RWPE1 (cell line): Measurements from ENCODE around the gene ZNF283.

Source experiments
- CTCF ChIA-PET: fragments of 350-600 bp; sonication (Branson Sonifier 250); formaldehyde crosslinking; extraction: SDS; loops from one replicate; lab custom pipeline; 2021; lab: Yijun Ruan, JAX
- POLR2A ChIA-PET: fragments of 400-600 bp; formaldehyde crosslinking; extraction: SDS; loops from one replicate; lab custom pipeline; 2020; ENCODE audit warnings: antibody characterized with exemption; ENCODE audit not compliant: low non-redundant PET; lab: Yijun Ruan, JAX
- DNase-seq: peaks from one replicate; pipeline ENCODE4 v3.0.0; 2012; ENCODE audit warnings: low spot score
- H3K27ac ChIP-seq: fragments of 450-650 bp; 2 replicates; pipeline ENCODE4 v1.5.1; 2017
- CTCF ChIP-seq: fragments of 450-650 bp; conservative IDR thresholded peaks from 2 replicates; pipeline ENCODE4 v1.5.1; 2017; ENCODE audit warnings: low read depth, mild to moderate bottlenecking

ZNF283 gene

GRCh38 chr19:43806848-43807247 is 20.3 kb upstream of the ZNF283 start:
- no peak for TF ChIP-seq CTCF
- CTCF ChIA-PET = interaction anchor here (0.6 to 0.7 kb wide), 3 partner anchors 14 to 385 kb away, joined by 3 read pairs; no protein-coding TSS in a partner anchor

DNA sequence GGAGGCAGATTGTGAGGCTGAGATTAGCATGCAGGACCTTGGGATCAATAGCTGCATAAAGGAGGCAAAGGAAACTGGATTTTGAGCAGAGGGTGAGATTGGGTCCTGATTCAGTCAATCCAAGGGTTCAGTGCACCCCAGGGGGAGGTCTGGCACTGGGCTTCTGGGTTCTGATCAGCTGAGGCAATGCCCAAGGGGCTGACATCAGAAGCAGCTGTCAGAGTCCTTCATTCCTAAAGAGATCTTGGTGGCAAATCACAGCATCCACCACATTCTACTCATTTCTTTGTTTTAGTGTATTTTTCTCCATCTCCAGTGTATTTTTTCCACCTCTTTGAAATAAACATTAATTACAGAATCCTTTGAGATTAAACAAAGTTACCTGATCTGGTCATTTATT is 19.5 kb upstream of the ZNF283 start:
- no peak for TF ChIP-seq CTCF
- no peak for DNase-seq
- ChIA-PET POLR2A (no interaction called here), CTCF (interaction anchor here (0.6 to 0.7 kb wide), 3 partner anchors 14 to 384 kb away, joined by 3 read pairs; no protein-coding TSS in a partner anchor)
- no peak overlapping the region for H3K27ac ChIP-seq

More at GRCh38 chr19:43806848-43807247, 20.3 kb upstream of the ZNF283 start:
- no peak overlapping the region for H3K27ac ChIP-seq
- POLR2A ChIA-PET = no interaction called here
- no peak for DNase-seq

DNA sequence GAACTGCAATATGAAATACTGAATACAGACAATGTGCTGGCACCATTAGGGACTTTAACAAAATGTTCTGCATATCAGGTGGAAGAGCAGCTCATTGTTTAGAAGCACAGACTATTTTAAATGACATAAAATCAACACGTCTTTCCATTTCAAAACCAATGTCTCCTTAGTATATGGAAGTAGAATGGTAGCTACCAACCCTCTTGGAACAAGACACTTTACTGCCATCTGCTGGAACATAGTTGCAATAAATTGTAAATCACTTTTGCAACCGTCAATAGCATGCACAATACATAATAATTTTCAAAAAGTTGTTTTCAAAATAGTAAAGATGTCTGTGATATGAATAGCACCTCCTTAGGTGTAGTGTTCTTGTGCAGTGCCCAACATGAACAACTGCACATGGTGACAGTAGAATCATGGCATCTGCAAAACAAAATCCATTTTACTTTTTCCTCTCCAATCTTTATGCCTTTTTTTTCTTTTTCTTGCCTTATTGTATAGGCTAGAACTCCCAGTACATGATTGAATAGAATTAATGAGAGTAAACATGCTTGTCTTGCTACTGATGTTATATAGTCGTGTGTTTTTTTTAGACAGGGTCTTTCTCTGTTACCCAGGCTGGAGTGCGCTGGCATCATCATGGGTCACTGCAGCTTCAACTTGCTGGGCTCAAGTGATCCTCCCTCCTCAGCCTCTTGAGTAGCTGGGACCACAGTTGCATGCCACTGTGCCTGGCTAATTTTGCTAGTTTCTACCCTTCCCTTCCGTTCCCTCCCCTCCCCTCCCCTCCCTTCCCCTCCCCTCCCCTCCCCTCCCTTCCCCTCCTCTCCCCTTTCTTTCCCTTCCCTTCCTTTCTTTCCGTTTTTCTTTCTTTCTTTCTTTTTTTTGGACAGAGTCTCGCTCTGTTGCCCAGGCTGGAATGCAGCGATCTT is 17.1 kb upstream of the ZNF283 start:
- CTCF ChIA-PET = interaction anchor here (0.5 to 1.6 kb wide), 12 partner anchors 10 to 805 kb away, joined by 3 to 17 read pairs (median 4); no protein-coding TSS in a partner anchor

DNA sequence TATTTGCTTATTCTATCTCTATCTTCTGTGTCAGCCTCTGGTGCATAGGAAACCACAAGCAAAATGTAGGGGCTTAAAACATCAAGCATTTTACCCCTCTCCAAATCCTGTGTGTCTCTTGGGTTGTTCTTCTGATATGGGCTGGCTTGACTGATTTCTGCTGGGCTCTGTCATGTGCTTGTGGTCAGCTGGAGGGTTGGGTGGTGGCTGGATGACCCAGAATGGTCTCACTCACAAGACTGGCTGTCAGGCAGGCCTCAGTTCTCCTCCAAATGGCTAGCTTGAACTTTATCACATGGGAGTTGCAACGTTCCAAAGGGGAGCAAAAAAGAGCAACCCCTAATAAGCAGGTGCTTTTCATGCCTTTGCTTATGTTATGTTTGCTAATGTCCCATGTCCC is 15.3 kb upstream of the ZNF283 start:
- no peak for TF ChIP-seq CTCF
- CTCF ChIA-PET = interaction anchor here (0.8 kb wide), 1 partner anchor 764 kb away, joined by 3 read pairs; no protein-coding TSS in a partner anchor
- POLR2A ChIA-PET = no interaction called here

More for the DNA sequence above, 17.1 kb upstream of the ZNF283 start:
- TF ChIP-seq CTCF = peak; percentile 69
- peak; percentile 35 for DNase-seq
- no peak overlapping the region for H3K27ac ChIP-seq
- POLR2A ChIA-PET = no interaction called here

GRCh38 chr19:43812259-43812658 is 14.9 kb upstream of the ZNF283 start:
- no peak for TF ChIP-seq CTCF
- no peak for DNase-seq
- ChIA-PET CTCF (no interaction called here), POLR2A (no interaction called here)
- H3K27ac ChIP-seq = no peak overlapping the region

More for the DNA sequence above, 15.3 kb upstream of the ZNF283 start:
- no peak for DNase-seq
- H3K27ac ChIP-seq = no peak overlapping the region

DNA sequence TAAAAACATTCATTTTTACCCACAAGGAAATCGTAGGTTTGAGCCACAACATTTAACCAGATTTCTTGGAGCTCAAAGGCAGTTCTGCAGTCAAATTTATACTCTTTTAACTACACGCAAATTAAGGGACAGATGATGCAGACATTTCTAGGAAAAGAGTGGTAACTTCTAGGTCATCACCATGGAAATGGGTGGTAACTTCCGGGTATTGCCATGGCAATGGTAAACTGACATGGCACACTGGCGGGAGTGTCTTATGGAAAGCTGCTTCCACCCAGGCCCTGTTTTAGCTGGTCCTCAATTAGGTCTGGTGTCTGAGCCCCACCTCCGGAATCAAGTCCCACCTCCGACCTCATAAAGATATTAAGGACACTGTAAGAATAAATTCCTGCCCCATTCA is 14.4 kb upstream of the ZNF283 start:
- ChIA-PET CTCF (no interaction called here), POLR2A (no interaction called here)
- no peak for TF ChIP-seq CTCF
- H3K27ac ChIP-seq = no peak overlapping the region
- DNase-seq = no peak
